Upper lobe of left lung (tissue), 6 donors: Measurements from ENCODE around the gene WIPI1. TPM values are rescaled to one million over a fixed set of nuclear protein-coding genes. Genes with fewer than 3 reads are reported as not detected.

Experiments used
- ATAC-seq, 2 donors: fragments of 200-7000 bp; cut with Tn5 transposase; one replicate each; pipeline ENCODE4 v1.9.1; 2022; ENCODE audit warnings: mild to moderate bottlenecking in 2 of 2, moderate library complexity in 2 of 2; ENCODE audit not compliant: low FRiP score in 2 of 2
- DNase-seq, 2 donors: peaks; one replicate each; pipeline ENCODE4 v3.0.0-alpha.2; 2019 to 2020
- H3K27ac ChIP-seq, 4 donors: fragments of 200-600 bp; sonication (generic); one replicate each; pipeline ENCODE4 v1.5.1; 2016 to 2019
- H3K27me3 ChIP-seq, 4 donors: fragments of 200-600 bp; sonication (generic); one replicate each; pipeline ENCODE4 v1.5.1; 2017 to 2019
- H3K36me3 ChIP-seq, 4 donors: fragments of 200-600 bp; sonication (generic); one replicate each; pipeline ENCODE4 v1.5.1; 2016 to 2019
- H3K4me1 ChIP-seq, 4 donors: fragments of 200-600 bp; sonication (generic); one replicate each; pipeline ENCODE4 v1.5.1; 2018 to 2019
- H3K4me3 ChIP-seq, 4 donors: fragments of 200-600 bp; sonication (generic); one replicate each; pipeline ENCODE4 v1.5.1; 2017 to 2019; ENCODE audit warnings: mild to moderate bottlenecking in 2 of 4, moderate library complexity in 1 of 4
- H3K9me3 ChIP-seq, 4 donors: fragments of 200-600 bp; sonication (generic); one replicate each; pipeline ENCODE4 v1.5.1; 2018 to 2019
- CTCF ChIP-seq, 6 experiments: fragments of 450-650 bp in 4 of 6; fragments of 200-600 bp in 2 of 6; sonication (generic) in 2 of 6; IDR thresholded peaks; one replicate each; pipeline ENCODE4 v1.5.1; 2016 to 2019; ENCODE audit warnings: antibody characterized with exemption in 6 of 6
- EP300 ChIP-seq, 4 donors: sonication (generic); formaldehyde crosslinking; IDR thresholded peaks; one replicate each; pipeline ENCODE4 v1.5.1; 2017; ENCODE audit warnings: antibody characterized with exemption in 4 of 4, control low read depth in 2 of 4
- POLR2A ChIP-seq, 4 donors: fragments of 450-650 bp; IDR thresholded peaks; one replicate each; pipeline ENCODE4 v1.5.1; 2016 to 2017; ENCODE audit warnings: antibody characterized with exemption in 4 of 4, mild to moderate bottlenecking in 2 of 4
- POLR2AphosphoS5 ChIP-seq, 2 donors: sonication (generic); formaldehyde crosslinking; IDR thresholded peaks; one replicate each; pipeline ENCODE4 v1.5.1; 2017; ENCODE audit warnings: antibody characterized with exemption in 2 of 2
- whole genome bisulfite sequencing, 2 donors: methylation state at CpG; one replicate each; pipeline ENCODE4 v1.1.5; 2017 to 2018; 5-methylcytosine and 5-hydroxymethylcytosine counted together
- total RNA-seq, 6 donors: library from RNA; depleted of rRNA in 4 of 6; stranded (reverse); fragments of >200 nt in 4 of 6; gene quantifications; one replicate each; pipeline versions ENCODE4 v1.1.0 to v1.2.1, GENCODE V29; 2016 to 2021
- donor health status: DM: no; HTN: no; CAD: no; lungs with moderate emphysema.
- donor health status: DM: no; HTN: yes; CAD: no; lungs with severe emphysema.

WIPI1 gene
- total RNA-seq, 6 donors from 2014 or later: 34.7 to 151 (median 44.4) TPM

- Histone ChIP-seq H3K27me3 (no peaks in the 10 kb centered on the region), H3K36me3 (no peaks in the 10 kb centered on the region), H3K4me1 (peaks cover 22 to 40% (median 29%) of the 10 kb centered on the region in 4 donors), H3K4me3 (no peak overlapping the region), H3K27ac (no peak overlapping the region), H3K9me3 (no peaks in the 10 kb centered on the region)
- whole genome bisulfite sequencing, 2 donors: 49 to 51% methylated on average over 15 of the region's 15 CpGs
- DNase-seq: peak in 1 of 2 donors; percentile 73
- peak; percentile 93 to 94 for ATAC-seq
- TF ChIP-seq POLR2A (IDR thresholded peaks at IDR 0.05): no peak
- peak; percentile 60 to 86 (median 70) for TF ChIP-seq CTCF (IDR thresholded peaks at IDR 0.05)
These were observed 5.3 kb upstream of the WIPI1 start for GRCh38 chr17:68462381-68463210.

GRCh38 chr17:68461589-68461988 lies 4.3 kb upstream of the WIPI1 start:
- DNase-seq (peak in 1 of 2 donors; percentile 30), ATAC-seq (no peak)
- no peak for TF ChIP-seq POLR2A (IDR thresholded peaks at IDR 0.05)
- TF ChIP-seq EP300 (IDR thresholded peaks at IDR 0.05): peak in 1 of 4 donors; percentile 34
- peak in 1 of 2 donors; percentile 41 for TF ChIP-seq POLR2AphosphoS5 (IDR thresholded peaks at IDR 0.05)
- no peaks in the 10 kb centered on the region for H3K9me3 ChIP-seq
- H3K4me3 ChIP-seq: no peak overlapping the region
- 19 to 21% methylated on average over 5 of the region's 5 CpGs for WGBS, 2 donors
- H3K4me1 ChIP-seq: peaks cover 22 to 40% (median 29%) of the 10 kb centered on the region in 4 donors
- no peaks in the 10 kb centered on the region for H3K36me3 ChIP-seq
- no peaks in the 10 kb centered on the region for H3K27me3 ChIP-seq
- peak overlapping the region; percentile 22 to 45 (median 43) for H3K27ac ChIP-seq

GRCh38 chr17:68461122-68461539 lies 3.8 kb upstream of the WIPI1 start:
- DNase-seq (no peak), ATAC-seq (no peak)
- H3K36me3 ChIP-seq: no peaks in the 10 kb centered on the region
- H3K27ac ChIP-seq: peak overlapping the region; percentile 22 to 45 (median 43)
- H3K27me3 ChIP-seq: no peaks in the 10 kb centered on the region
- no peak overlapping the region for H3K4me3 ChIP-seq
- TF ChIP-seq POLR2A (IDR thresholded peaks at IDR 0.05) (no peak), POLR2AphosphoS5 (IDR thresholded peaks at IDR 0.05) (no peak), EP300 (IDR thresholded peaks at IDR 0.05) (no peak), CTCF (IDR thresholded peaks at IDR 0.05) (no peak)
- WGBS, 2 donors: 93 to 97% methylated on average over 1 of the region's 1 CpG
- H3K4me1 ChIP-seq: peaks cover 27 to 45% (median 32%) of the 10 kb centered on the region in 4 donors
- no peaks in the 10 kb centered on the region for H3K9me3 ChIP-seq

- ATAC-seq (no peak), DNase-seq (peak in 1 of 2 donors; percentile 38)
- Histone ChIP-seq H3K36me3 (no peaks in the 10 kb centered on the region), H3K27me3 (no peaks in the 10 kb centered on the region), H3K4me3 (no peak overlapping the region), H3K9me3 (no peaks in the 10 kb centered on the region), H3K4me1 (peaks cover 31 to 49% (median 37%) of the 10 kb centered on the region in 4 donors), H3K27ac (peak overlapping the region in 1 of 4 donors; percentile 45)
- TF ChIP-seq POLR2A (IDR thresholded peaks at IDR 0.05) (no peak), EP300 (IDR thresholded peaks at IDR 0.05) (peak in 1 of 4 donors; percentile 5)
These were observed 3.4 kb upstream of the WIPI1 start for GRCh38 chr17:68460715-68461114.

GRCh38 chr17:68460146-68460545 lies 2.9 kb upstream of the WIPI1 start:
- Histone ChIP-seq H3K36me3 (no peaks in the 10 kb centered on the region), H3K4me3 (no peak overlapping the region), H3K27me3 (no peaks in the 10 kb centered on the region), H3K27ac (no peak overlapping the region), H3K9me3 (no peaks in the 10 kb centered on the region), H3K4me1 (peaks cover 36 to 54% (median 42%) of the 10 kb centered on the region in 4 donors)
- 77 to 80% methylated on average over 2 of the region's 2 CpGs for WGBS, 2 donors
- ATAC-seq (no peak), DNase-seq (no peak)
- TF ChIP-seq POLR2A (IDR thresholded peaks at IDR 0.05) (no peak), CTCF (IDR thresholded peaks at IDR 0.05) (no peak), POLR2AphosphoS5 (IDR thresholded peaks at IDR 0.05) (no peak), EP300 (IDR thresholded peaks at IDR 0.05) (no peak)
